Measurements from ENCODE around the gene TEX44.
"Not testable (repeated sequence)": the region's sequence is repeated elsewhere in the genome, so short reads cannot be mapped to it uniquely, and the experiment has no call there.

TEX44 gene

DNA sequence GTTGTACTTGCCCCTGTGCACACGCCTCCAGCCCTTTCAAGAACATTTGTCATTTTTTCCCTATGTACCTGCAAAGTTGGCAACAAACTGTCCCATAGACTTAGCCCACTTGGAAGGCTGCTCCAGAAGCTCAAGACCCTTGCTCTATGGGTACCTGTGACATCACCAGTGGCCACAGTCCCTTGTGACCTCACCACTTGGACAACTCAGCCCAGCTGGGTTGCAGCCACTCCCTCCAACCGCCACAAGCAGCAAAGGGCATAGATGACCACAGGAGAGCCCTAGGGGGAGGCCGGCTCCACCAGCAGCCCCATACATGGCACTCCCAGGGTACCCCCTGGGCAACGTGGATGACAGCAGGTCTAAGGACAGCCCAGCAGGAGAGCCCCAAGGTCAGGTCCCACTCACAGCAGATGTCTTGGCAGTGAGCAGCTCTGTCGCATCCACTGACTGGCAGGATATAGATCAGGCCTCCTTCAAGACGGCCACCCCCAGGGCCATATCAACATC, at the start of gene TEX44:
TEX44 (plus strand) TSS at position 229 of the 510 bp plus-strand sequence; CDS start at position 317, 88 bp downstream.
- no peak for DNase-seq

DNA sequence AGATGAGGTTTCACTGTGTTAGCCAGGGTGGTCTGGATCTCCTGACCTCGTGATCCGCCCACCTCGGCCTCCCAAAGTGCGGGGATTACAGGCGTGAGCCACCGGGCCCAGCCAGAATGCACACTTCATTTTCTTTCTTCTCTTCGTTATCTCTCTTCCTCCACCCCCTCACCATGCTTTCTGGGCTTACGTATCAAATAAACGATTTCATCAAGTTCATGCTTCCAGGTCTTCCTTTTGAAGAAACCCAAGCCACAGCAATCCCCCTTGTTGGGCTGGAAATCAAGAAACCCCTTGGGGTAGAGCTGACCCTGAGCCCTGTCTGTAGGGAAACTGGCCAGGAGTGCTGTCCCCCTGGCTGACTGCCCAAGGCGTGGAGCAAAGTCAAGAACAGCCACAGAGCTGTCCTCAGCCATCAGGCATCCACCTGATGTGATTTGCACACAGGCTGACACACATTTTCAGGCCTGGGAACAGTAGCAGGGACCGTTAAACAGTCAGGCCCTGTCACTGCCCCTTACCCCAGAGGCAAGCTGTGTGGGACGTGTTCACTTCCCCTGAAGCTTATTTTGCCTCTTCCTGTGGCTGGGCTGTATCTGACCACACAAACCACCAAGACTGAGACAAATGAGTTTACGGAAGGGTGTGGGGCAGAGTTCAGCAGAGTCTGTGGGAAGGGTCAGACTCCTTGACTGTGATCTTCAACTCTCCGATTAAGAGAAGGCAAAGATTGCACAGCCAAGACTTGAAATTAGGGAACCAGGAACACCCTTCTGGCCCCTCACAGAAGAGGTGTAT, 47.4 kb upstream of the TEX44 start:
- peak; percentile 13 for DNase-seq

DNA sequence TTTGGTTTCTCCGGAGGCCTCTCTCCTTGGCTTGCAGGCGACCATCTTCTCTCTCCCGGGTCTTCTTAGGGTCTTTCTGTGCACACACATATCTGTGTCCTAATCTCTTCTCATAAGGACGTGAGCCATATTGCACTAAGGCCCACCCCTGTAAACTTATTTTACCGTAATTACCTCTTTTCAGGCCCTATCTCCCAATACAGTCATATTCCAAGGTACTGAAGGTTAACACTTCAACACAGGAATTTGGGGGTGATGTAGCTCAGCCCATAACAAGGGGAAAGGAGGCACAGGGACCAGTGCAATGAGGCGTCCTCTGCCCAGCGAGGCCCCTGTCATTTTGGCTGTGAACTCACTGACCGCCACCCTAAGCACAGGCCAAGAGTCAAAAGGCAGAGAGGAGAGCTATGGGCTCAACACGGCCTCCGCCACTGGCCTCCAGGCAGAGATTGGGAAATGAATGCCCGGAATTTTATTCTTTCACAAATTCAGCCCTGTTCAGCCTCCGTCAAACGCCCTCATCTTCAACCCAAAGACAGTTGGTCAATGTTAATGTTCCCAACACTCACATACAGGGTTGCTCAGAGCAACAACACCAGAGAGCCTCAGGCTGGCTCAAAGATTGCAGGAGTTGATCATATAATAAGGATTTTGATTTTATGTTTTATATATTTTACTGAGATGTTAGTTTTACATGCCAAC, 46.5 kb upstream of the TEX44 start:
- no peak for DNase-seq

DNA sequence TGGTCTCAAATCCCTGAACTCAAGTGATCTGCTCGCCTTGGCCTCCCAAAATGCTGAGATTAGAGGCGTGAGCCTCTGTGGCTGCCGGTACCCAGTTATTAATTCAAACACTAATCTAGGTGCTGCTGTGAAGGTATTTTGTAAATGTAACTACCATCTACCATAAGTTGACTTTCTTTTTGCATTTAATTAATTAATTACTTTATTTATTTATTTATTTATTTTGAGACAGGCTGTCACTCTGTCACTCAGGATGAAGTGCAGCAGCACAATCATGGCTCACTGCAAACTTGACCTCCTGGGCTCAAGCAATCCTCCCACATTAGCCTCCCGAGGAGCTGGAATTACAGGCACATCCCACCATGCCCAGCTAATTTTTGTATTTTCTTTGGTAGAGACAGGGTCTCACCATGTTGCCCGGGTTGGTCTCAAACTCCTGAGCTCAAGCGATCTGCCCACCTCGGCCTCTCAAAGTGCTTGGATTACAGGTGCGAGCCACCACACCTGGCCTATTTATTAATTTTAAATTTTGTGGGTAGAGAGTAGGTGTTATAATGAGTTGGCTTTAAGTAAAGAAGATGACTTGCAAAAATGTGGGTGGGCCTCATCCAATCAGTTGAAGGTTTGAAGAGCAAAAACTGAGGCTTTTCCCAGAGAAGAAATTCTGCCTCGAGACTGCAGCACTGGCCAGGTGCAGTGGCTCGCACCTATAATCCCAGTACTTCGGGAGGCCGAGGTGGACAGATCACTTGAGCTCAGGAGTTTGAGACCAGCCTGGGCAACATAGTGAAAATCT, 45.2 kb upstream of the TEX44 start:
- no peak for DNase-seq

DNA sequence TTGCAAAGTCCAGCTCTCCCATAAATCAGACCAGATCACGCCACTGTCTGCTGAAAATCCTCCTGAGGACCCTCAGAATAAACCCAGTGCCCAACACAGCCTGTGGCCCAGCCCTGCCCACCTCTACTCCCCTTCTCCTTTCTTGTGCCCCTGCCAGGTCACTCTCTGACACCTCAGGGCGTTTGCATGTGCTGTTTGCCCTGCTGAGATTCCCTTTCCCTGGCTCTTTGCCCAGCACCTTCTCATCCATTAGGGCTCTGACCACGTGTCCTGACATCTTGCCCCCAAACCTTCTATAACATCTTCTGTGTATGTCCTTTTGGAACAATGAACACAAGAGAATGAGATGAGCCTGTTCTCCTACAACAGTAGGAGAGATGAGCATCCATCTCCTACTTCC, 43.9 kb upstream of the TEX44 start:
- DNase-seq, result no peak

DNA sequence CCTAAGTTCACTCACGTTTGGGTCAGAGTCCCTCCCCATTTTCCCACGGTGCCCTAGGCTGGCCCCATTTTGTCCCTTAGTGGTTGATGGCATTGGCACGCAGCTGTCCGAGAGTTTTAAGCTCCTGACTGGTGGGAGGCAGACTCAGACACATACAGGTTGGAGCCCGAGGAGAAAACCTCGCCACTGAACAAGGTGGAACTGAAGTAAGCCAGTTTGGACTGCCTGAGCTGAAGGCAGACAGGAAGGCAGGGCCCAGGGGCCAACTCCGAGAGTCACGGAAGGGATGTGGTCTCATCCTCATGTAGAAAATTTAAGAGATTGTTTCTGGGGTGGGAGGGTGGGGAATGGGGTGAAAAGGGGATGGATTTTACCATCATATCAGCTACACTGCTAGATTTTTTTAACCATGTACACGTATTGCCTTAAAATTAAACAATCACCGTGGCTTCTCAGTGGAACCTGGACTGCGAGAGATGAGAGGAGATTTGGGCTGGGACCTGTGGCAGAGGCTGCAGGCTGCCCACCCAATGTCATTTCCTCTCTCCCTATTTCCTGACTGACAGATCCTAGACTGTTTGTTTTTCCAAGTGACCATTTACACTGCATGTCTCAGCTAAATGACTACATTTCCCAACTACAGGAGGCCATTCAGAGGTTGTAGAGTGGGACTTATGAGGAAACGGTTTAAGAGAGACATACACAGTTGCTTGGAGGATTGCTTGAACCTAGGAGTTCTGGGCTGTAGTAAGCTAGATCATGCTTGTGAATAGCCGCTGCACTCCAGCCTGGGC, 43.0 kb upstream of the TEX44 start:
- DNase-seq, result no peak

DNA sequence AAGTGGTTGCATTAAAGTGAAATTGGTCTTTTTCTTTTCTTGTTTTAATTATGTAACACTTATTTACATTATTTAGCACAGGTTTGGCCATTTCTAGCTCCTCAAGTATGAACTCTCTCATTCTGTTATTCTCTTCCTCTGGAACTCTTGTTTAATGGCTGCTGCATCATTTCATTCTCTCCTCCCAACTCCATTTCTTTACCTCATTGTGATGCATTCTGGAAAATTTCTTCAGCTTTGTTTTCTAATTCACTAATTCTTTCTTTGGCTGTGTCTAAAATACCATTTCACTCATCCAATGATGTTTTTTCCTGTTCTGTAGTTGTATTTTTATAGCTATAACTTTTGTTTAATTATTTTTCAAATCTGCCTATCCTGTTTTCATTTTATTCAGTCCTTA, 39.9 kb upstream of the TEX44 start:
- no peak for DNase-seq

DNA sequence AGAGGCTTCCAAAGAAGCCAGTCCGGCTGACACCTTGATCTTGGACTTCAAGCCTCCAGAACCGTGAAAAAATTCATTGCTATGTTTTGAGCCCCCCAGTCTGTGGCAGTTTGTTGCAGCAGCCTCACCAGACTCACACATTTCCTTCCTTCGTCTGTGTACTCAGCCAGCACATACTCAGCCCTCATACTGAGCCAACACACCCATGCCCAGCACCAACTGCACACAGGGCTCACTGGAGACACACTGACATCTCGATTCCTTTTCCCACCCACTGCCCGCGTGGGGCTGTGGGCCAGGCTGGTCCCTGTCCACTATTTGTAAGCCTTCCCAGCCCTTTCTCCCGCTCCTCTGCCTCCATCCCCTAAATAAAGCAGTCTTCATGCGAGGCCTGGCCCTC, 38.3 kb upstream of the TEX44 start:
- no peak for DNase-seq

DNA sequence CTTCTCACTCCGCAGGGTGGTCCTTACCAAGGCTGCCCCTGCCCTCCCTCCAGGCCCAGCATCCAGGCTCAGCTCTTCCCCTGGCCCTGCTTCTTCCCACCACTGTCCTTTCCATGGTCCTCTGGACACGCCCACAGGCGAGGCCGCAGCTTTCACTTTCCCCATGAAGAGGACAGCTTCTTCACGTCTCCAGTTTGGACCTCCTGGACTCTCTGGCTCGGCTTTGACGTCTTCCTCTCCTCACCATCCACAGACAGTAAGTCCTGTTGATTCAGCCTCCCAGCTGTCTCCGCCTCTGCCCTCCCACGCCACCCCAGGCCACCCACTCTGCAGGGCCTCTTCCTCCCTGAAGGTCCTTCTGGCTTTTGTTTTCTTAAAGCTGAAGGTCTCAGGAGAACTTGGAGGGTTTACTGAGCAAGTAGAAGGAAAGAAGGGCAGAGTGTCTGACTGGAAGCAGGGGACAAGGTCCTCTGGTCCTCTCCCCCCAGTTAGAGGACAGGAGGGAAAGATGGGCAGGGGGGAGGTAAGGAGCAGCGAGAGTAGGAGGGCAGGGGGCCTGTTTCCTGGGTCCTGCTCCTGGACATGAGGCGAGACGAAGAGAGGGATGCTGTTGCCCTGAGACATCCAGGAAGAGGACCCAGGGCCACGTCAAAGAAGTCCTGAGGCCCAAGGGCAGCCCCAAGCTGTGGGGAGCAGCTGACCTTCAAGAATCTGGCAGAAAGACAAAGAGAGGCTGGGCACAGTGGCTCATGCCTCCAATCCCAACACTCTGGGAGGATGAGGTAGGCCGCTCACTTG, 37.7 kb upstream of the TEX44 start:
- no peak for DNase-seq

DNA sequence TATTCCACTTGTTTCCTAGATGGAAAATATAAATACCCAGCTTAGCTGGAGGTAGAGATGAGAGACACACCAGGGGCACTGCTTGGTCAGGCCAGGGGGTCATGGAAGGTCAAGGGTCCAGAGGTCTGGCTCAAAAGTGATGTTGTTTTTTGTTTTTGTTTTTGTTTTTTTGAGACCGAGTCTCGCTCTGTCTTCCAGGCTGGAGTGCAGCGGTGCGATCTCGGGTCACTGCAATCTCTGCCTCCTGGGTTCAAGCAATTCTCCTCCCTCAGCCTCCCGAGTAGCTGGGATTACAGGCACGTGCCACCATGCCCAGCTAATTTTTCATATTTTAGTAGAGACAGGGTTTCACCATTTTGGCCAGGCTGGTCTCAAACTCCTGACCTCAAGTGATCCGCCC, 36.2 kb upstream of the TEX44 start:
- DNase-seq, result not testable (repeated sequence)

DNA sequence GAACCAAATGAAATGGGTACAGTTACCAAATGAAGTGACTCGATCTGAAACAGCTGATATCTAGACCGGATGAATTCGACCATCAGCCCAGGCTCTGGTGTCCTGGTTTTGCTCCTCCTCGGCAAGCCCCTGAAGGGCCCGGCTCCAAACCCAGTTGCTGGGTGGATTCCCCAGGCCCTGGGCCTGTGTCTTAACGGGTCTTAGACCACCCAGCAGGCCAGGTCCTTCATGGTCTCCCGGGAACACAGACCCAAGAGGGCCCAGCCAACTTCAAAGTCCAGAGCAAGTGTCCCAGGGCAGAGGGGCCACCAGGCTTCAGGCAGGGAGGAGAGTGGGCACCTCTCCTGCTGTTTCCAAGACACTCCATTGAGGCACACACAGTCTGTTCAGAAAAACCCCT, 35.7 kb upstream of the TEX44 start:
- DNase-seq, result no peak

DNA sequence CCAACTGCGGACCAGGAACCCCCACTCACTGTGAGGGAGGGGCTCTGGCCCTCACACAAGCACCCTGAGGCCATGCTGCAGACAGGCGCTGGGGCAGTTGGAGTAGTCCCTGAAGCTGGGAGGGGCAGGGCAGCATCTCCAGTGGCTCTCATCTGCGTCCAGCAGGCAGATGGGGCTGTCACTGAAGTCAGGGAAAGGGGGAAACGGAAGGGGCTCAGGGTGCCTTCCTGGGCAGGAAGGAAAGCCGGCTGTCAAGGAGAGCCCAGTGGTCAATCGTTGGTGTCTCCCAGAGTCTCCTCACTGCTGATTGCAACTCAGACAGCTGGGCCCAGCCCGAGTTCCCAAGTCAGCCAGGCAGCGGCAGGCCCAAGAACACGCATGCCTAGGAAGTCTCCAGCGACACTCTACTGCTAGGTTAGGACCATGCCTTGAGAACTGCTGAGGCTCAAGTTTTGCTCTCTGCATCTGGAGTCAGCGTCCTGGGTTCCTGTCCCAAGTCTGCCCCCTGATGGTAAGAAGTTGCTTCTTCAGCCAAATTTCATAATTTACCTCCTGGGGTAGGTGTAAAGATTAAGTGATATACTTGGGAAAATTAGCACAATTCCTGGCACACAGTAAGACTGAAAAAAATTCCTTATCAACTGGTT, 35.0 kb upstream of the TEX44 start:
- DNase-seq, result peak; percentile 66

DNA sequence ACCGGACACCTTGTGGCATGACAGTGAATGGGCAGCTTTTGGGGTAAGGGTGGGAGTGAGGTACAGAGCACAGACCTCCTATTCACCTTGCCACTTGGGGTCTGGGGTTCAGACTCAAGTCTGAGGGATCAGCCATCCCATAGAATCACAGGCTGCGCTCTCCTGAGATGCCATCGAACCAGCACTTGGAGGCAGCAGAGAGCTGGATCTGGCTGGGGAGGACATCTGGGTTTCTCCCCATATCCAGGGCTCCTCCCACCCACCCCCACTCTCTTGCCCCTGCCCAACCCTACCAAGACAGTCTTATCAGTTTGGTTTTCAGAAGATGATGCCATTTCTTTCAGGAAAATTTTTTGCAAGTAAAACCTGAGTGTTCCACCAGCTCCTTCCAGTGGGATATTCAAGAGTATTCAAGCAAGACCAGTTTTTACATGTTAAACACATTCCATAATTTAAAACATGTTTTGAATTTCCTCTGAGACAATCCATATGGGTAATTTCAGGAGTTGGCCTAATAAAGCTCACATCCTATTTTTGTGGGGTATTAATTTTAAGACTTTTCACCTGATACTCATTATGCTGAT, 29.2 kb upstream of the TEX44 start:
- DNase-seq, result peak; percentile 41

DNA sequence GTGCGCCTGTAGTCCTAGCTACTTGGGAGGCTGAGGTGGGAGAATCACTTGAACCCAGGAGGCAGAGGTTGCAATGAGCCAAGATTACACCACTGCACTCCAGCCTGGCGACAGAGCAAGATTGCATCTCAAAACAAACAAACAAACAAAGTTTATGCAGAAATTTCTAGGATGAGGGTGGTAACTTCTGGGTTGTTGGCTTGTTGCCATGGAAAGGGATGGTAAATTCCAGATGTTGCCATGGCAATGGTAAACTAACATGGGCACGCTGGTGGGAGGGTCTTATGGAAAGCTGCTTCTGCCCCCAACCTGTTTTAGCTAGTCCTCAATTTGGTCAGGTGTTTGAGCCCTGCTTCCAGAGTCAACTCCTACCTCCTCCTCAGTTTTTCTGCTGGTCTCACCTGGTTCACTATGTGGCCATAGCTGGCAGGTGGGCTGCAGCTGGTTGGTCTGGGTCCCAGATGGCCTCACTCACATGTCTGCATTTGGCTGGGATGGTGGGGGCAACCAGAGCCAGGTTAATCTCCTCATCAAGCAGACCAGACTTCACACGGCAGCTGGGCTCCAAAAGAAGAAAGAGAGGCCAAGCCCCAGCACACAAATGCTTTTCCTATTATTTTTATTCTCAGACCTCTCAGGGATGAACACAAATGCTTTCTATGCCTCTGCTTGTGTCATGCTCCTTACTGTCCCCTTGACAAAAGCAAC, 26.6 kb upstream of the TEX44 start:
- DNase-seq, result no peak

DNA sequence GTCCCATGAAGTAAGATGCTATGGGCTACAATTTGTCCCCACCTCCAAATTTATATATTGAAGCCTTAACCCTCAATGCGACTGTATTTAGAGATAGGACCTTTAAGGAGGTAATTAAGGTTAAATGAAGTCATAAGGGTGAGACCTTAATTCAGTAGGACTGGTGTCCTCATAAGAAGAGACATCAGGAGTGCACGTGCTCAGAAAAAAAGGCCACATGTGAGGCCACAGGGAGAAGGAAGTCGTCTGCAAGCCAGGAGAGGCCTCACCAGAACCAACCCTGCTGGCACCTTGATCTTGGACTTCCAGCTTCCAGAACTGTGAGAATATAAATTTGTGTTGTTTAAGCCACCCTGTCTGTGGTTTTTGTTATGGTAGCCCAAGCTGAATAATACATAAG, 25.5 kb upstream of the TEX44 start:
- no peak for DNase-seq

DNA sequence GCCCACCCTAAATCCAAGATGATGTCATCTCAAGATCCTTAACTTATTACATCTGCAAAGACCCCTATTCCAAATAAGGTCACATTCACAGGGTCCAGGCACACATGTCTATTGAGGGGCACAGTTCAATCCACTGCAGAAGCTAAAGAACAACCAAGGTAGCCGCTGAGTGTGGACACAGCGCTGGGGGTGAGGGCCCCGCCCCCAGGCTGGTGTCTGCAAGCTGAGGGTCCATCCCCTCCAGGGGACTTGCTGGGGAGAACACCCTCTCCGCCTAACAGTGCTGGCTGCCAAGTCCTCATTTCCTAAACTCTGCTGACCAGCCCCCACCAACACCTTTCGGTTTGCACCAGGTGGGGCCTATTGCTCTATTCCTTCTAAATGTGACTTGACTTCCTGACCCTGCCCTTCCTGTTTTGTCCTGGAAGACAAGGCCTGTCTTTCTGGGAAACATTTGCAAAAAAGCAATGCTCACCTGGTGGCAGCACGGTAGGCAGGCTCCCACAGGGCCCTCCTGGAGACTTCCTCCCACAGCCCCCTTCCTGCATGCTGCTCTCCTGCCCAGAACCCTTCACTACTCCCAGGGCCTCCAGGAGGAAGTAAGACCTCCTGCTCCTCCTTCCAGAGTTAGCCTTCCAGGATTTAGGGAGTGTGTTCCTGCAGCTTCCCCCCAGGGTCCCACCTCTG, 24.4 kb upstream of the TEX44 start:
- DNase-seq, result no peak

DNA sequence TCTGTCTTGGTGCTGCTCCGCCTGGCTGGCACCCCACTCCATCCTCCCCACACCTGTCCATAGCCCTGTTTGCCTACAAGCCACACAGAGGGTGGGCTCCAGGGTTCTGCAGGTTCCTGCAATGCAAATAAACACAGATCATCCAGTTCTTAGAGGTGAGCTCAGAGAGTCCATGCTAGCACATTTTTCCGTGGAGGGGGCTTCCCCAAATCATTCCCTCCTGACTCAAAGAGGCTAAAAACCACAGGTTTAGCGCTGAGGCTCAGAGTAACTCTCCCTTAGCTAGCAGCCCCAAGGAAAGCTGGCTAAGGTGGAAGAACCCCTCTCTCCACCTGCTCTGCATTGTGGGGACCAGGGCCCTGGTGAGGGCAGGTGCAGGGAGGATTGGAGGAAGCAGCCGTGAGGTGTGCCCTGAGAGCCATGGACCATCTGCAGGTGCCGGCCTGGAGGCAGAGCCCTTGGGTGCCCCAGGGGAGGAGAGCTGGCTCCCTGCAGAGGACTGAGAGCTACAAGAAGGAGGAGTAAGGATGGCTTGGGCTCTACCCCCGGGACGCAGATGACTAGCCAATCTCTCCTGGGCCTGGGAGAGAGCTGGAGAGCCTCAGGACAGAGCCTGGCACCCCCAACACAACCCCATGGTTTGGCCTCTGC, 23.8 kb upstream of the TEX44 start:
- no peak for DNase-seq

DNA sequence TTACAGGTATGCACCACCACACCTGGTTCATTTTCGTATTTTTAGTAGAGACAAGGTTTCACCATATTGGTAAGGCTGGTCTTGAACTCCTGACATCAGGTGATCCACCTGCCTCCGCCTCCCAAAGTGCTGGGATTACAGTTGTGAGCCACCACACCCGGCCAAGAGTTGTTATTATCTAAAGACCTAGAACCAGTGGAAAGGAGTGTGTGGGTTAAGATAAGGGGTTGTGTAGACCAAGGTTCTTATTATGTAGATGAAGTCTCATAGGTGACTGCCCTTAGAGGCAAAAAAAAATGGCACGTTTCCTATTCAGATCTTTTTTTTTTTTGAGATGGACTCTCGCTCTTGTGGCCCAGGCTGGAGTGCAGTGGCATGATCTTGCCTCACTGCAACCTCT, 21.7 kb upstream of the TEX44 start:
- not testable (repeated sequence) for DNase-seq

DNA sequence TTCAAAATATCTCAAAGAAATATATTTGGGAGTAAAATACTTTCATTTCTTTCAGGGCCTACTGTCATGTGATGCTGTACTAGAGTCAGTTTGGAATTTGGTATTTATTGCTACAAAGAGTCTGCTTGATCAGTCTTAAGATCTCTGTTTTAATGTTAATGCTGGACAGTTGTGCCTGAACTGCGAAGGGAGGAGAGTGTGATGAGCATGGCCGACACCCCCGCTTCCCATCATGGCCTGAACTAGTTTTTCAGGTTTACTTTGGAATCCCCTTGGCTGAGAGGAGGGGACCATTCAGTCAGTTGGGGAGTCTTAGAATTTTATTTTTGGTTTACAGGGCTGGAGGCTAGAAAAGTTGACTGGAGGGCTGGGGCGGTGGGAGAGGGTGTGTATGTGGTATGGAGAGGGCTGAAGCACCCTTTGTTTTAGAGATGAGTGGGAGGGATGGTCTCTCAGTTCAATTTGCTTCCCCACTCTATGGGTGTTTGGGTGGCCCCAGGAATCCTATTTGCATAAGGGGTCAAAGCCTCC, 20.9 kb upstream of the TEX44 start:
- DNase-seq, result no peak

Data from fibroblast of skin of right biceps (primary cell).